Osteoblast (primary cell): ENCODE measurements around the gene IL6R. TPM values are rescaled to one million over a fixed set of nuclear protein-coding genes. Genes with fewer than 3 reads are reported as not detected.

Source experiments
- DNase-seq: peaks from one replicate; pipeline ENCODE4 v3.0.0; 2011; ENCODE audit warnings: low spot score, mixed read lengths; ENCODE audit not compliant: insufficient read length; ENCODE audit errors: missing footprints
- H2AFZ ChIP-seq: 2 replicates; pipeline ENCODE4 v1.6.0; 2011; ENCODE audit warnings: mild to moderate bottlenecking, low read length
- H3K27ac ChIP-seq: 2 replicates; pipeline ENCODE4 v1.5.1; 2011; ENCODE audit warnings: mild to moderate bottlenecking, low read depth, low read length, moderate library complexity
- H3K27me3 ChIP-seq: 2 replicates; pipeline ENCODE4 v1.6.0; 2012; ENCODE audit warnings: mild to moderate bottlenecking, control low read depth, inconsistent platforms, low read length, moderate library complexity; ENCODE audit not compliant: insufficient read depth
- H3K36me3 ChIP-seq: 2 replicates; pipeline ENCODE4 v1.5.1; 2011; ENCODE audit warnings: mild to moderate bottlenecking, low read length, control low read depth, moderate library complexity; ENCODE audit not compliant: insufficient read depth
- H3K4me1 ChIP-seq: 2 replicates; pipeline ENCODE4 v1.5.1; 2011; ENCODE audit warnings: mild to moderate bottlenecking, low read length, control low read depth, moderate library complexity; ENCODE audit not compliant: insufficient read depth
- H3K4me2 ChIP-seq: 2 replicates; pipeline ENCODE4 v1.6.0; 2011; ENCODE audit warnings: mild to moderate bottlenecking, low read length; ENCODE audit not compliant: insufficient read depth
- H3K4me3 ChIP-seq: fragments of 200-600 bp; sonication (generic); 3 replicates; pipeline ENCODE4 v1.5.1; 2012; ENCODE audit warnings: mild to moderate bottlenecking, low read length, inconsistent platforms; ENCODE audit not compliant: insufficient read depth
- H3K79me2 ChIP-seq: 2 replicates; pipeline ENCODE4 v1.6.0; 2012; ENCODE audit warnings: mild to moderate bottlenecking, low read length, control low read depth, inconsistent platforms; ENCODE audit not compliant: insufficient read depth
- H3K9me3 ChIP-seq: 2 replicates; pipeline ENCODE4 v1.5.1; 2011; ENCODE audit warnings: low read depth, low read length, control low read depth
- H4K20me1 ChIP-seq: 2 replicates; pipeline ENCODE4 v1.6.0; 2012; ENCODE audit warnings: mild to moderate bottlenecking, low read length, control low read depth; ENCODE audit not compliant: insufficient read depth
- total RNA-seq: library from RNA; depleted of rRNA; stranded (reverse); fragments of >200 nt; gene quantifications from 2 replicates; pipeline ENCODE4 v1.2.3, GENCODE V29; 2012
- TF ChIP-seq, protein P1 (sequence below): IDR thresholded peaks from 2 replicates; pipeline ENCODE4 v1.5.1; 2011; ENCODE audit warnings: mild to moderate bottlenecking, low read depth, low read length, moderate library complexity; ENCODE audit errors: extremely low read depth

Gene IL6R
- total RNA-seq, 1 donor = 8.0 TPM

DNA sequence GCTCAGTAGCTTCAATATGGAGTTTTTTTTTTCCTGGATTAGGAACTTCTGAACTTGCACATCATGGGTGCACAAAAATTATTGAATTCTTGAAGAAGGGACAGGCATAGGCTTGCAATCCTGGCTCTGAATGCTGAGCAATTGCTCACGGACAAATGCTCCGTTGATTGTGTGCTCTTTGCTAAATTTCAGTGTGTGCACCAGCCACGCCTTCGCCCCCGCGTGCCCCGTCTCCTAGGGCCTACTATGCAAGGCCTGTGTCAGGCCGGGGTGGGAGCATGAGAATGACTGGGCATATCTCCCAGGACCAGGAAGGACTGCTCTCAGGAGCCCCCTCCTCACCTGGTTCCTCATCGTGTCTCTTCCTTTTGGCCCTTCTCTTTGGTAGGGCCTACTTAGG lies 17.4 kb downstream of the IL6R start:
- Histone ChIP-seq H3K79me2 (no peaks in the 10 kb centered on the region), H4K20me1 (no peaks in the 10 kb centered on the region), H3K27ac (peak overlapping the region; percentile 19), H2AFZ (no peak overlapping the region), H3K27me3 (no peaks in the 10 kb centered on the region), H3K4me2 (no peak overlapping the region), H3K4me3 (no peak overlapping the region), H3K36me3 (no peaks in the 10 kb centered on the region), H3K9me3 (no peaks in the 10 kb centered on the region), H3K4me1 (peaks cover 51% of the 10 kb centered on the region)
- no peak for DNase-seq
- TF ChIP-seq, protein P1, sequence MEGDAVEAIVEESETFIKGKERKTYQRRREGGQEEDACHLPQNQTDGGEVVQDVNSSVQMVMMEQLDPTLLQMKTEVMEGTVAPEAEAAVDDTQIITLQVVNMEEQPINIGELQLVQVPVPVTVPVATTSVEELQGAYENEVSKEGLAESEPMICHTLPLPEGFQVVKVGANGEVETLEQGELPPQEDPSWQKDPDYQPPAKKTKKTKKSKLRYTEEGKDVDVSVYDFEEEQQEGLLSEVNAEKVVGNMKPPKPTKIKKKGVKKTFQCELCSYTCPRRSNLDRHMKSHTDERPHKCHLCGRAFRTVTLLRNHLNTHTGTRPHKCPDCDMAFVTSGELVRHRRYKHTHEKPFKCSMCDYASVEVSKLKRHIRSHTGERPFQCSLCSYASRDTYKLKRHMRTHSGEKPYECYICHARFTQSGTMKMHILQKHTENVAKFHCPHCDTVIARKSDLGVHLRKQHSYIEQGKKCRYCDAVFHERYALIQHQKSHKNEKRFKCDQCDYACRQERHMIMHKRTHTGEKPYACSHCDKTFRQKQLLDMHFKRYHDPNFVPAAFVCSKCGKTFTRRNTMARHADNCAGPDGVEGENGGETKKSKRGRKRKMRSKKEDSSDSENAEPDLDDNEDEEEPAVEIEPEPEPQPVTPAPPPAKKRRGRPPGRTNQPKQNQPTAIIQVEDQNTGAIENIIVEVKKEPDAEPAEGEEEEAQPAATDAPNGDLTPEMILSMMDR = no peak

DNA sequence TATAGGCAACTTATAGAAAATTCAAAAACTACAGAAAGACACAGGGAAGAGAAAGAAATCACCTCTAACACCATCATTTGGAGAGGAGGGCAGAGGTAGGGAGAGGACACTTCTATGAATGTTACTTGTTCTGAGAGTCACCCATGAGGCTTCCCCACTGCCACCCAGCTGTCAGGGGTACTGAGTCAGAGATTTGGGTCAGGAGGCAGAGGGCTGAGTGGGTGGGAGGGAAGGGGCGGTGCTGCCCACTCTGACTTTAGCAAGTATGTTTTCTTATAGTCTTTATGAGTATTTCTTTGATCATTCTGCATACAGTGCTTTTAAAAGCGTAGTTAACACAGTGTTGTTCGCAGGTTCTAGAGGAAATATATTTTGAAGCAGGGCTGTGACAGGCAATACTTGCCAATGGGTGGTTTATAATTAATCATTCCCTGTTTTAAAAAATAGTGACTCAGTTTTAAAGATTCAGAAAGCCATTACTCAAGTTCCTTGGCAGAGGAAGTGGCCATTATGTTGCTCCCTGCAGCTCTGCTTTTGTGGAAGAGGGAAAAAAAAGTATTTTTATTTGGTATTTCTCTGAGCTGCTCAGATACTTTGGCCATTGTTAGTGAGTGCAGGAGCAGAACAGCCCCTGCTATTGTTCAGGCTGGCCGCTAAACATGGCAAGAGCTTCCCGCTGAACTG lies 18.3 kb downstream of the IL6R start:
- Histone ChIP-seq H3K4me3 (no peak overlapping the region), H3K4me2 (peak overlapping the region; percentile 30), H3K27ac (peak overlapping the region; percentile 57), H4K20me1 (no peaks in the 10 kb centered on the region), H3K9me3 (no peaks in the 10 kb centered on the region), H3K27me3 (no peaks in the 10 kb centered on the region), H2AFZ (no peak overlapping the region), H3K4me1 (peaks cover 48% of the 10 kb centered on the region), H3K36me3 (no peaks in the 10 kb centered on the region), H3K79me2 (no peaks in the 10 kb centered on the region)
- TF ChIP-seq, protein P1 = no peak
- DNase-seq = peak; percentile 88

DNA sequence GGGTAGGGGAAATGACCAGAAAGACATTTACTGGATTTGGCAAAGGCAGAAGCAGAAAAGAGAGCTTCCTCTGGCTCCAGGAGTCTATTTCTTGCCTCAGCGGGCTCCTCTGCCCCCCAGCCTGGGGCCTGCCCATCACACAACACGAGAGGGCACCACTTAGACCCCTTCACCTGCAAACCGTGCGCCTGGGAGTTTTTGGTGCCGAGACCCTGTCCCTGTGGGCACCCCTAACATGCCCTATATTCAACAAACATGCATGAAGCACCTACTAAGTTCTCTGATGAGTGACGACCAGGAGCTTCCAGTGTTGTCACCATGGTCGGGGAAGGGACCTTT lies 18.8 kb downstream of the IL6R start:
- no peaks in the 10 kb centered on the region for H3K36me3 ChIP-seq
- H3K4me2 ChIP-seq = peak overlapping the region; percentile 30
- H3K4me3 ChIP-seq = no peak overlapping the region
- DNase-seq = no peak
- no peak overlapping the region for H2AFZ ChIP-seq
- no peaks in the 10 kb centered on the region for H3K9me3 ChIP-seq
- TF ChIP-seq, protein P1 = no peak
- H4K20me1 ChIP-seq = no peaks in the 10 kb centered on the region
- peak overlapping the region; percentile 57 for H3K27ac ChIP-seq
- peaks cover 43% of the 10 kb centered on the region for H3K4me1 ChIP-seq
- H3K79me2 ChIP-seq = peaks cover 3% of the 10 kb centered on the region
- no peaks in the 10 kb centered on the region for H3K27me3 ChIP-seq

DNA sequence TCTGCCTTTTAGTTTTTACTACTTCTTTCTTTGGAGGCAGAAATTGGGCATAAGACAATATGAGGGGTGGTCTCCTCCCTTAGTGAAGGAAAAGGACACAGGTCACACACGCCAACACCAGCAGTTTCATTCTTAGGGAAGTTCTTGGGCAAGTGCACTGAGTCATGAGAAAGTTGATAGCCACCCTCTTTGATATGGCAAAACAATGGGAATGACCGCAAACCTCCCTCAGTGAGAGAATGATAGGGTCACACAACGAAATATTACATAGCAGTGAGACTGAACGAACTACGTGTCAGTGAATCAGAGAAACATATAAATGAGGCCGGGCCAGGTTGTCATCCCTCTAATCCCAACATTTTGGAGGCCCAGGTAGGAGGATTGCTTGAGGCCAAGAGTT lies 20.0 kb downstream of the IL6R start:
- Histone ChIP-seq H3K4me1 (peaks cover 30% of the 10 kb centered on the region), H3K27me3 (no peaks in the 10 kb centered on the region), H3K4me3 (no peak overlapping the region), H2AFZ (no peak overlapping the region), H3K9me3 (no peaks in the 10 kb centered on the region), H4K20me1 (no peaks in the 10 kb centered on the region), H3K79me2 (peaks cover 4% of the 10 kb centered on the region), H3K27ac (no peak overlapping the region), H3K36me3 (no peaks in the 10 kb centered on the region), H3K4me2 (no peak overlapping the region)
- no peak for DNase-seq
- TF ChIP-seq, protein P1 = no peak
